GM18909 (cell line): Measurements from ENCODE around the gene LRP2.
"Not testable (repeated sequence)": the region's sequence is repeated elsewhere in the genome, so short reads cannot be mapped to it uniquely, and the experiment has no call there.

Experiments
- ATAC-seq: cut with Tn5 transposase; IDR thresholded peaks from one replicate; pipeline ENCODE4 v1.9.1; 2021; ENCODE audit warnings: mild to moderate bottlenecking; ENCODE audit not compliant: unreplicated experiment, poor library complexity

The LRP2 gene

GRCh38 chr2:169303579-169304305 lies 58.6 kb downstream of the LRP2 start:
- ATAC-seq: no peak

GRCh38 chr2:169302364-169302763 lies 60.0 kb downstream of the LRP2 start:
- no peak for ATAC-seq

GRCh38 chr2:169301596-169302335 lies 60.6 kb downstream of the LRP2 start:
- no peak for ATAC-seq

GRCh38 chr2:169300636-169301530 lies 61.5 kb downstream of the LRP2 start:
- no peak for ATAC-seq

- no peak for ATAC-seq
Measured at GRCh38 chr2:169298007-169298406, 64.3 kb downstream of the LRP2 start.

GRCh38 chr2:169294001-169294675 lies 68.2 kb downstream of the LRP2 start:
- no peak for ATAC-seq

- no peak for ATAC-seq
Measured at GRCh38 chr2:169291517-169291916, 70.8 kb downstream of the LRP2 start.

- no peak for ATAC-seq
Measured at GRCh38 chr2:169290433-169290832, 71.9 kb downstream of the LRP2 start.

GRCh38 chr2:169287666-169288065 lies 74.7 kb downstream of the LRP2 start:
- ATAC-seq: no peak

- no peak for ATAC-seq
Measured at GRCh38 chr2:169286624-169287231, 75.6 kb downstream of the LRP2 start.

GRCh38 chr2:169285531-169286235 lies 76.7 kb downstream of the LRP2 start:
- ATAC-seq: no peak

GRCh38 chr2:169280502-169280901 lies 81.8 kb downstream of the LRP2 start:
- ATAC-seq: no peak

- no peak for ATAC-seq
Measured at GRCh38 chr2:169275696-169276444, 86.5 kb downstream of the LRP2 start.

GRCh38 chr2:169272010-169272409 lies 90.3 kb downstream of the LRP2 start:
- ATAC-seq: no peak

- not testable (repeated sequence) for ATAC-seq
Measured at GRCh38 chr2:169270574-169270973, 91.8 kb downstream of the LRP2 start.

- ATAC-seq: no peak
Measured at GRCh38 chr2:169265591-169265990, 96.7 kb downstream of the LRP2 start.

GRCh38 chr2:169260846-169261642 lies 101.3 kb downstream of the LRP2 start:
- ATAC-seq: no peak

GRCh38 chr2:169260246-169260645 lies 102.1 kb downstream of the LRP2 start:
- ATAC-seq: no peak
